Effector memory CD4-positive, alpha-beta T cell (primary cell): ENCODE measurements around the gene AATF.

Experiments
- DNase-seq, 3 donors: peaks; one replicate each; pipeline ENCODE4 v3.0.0-alpha.2; 2020
- H3K27ac ChIP-seq: 2 replicates; pipeline ENCODE4 v1.7.0; 2013; ENCODE audit warnings: mild to moderate bottlenecking, low read length, moderate library complexity; ENCODE audit not compliant: insufficient read depth, poor library complexity, severe bottlenecking
- H3K27me3 ChIP-seq: replicated peaks from 2 replicates; pipeline ENCODE4 v1.7.0; 2013; ENCODE audit warnings: mild to moderate bottlenecking, low read length; ENCODE audit not compliant: insufficient read depth, control insufficient read depth, poor library complexity, severe bottlenecking
- H3K36me3 ChIP-seq: 2 replicates; pipeline ENCODE4 v1.7.0; 2013; ENCODE audit warnings: mild to moderate bottlenecking, low read length, moderate library complexity; ENCODE audit not compliant: control insufficient read depth, insufficient read depth
- H3K4me1 ChIP-seq: 2 replicates; pipeline ENCODE4 v1.7.0; 2013; ENCODE audit warnings: low read length, mild to moderate bottlenecking; ENCODE audit not compliant: control insufficient read depth, insufficient read depth, poor library complexity, severe bottlenecking
- H3K4me3 ChIP-seq: 2 replicates; pipeline ENCODE4 v1.7.0; 2013; ENCODE audit warnings: low read length, low read depth, mild to moderate bottlenecking; ENCODE audit not compliant: insufficient read depth, poor library complexity, severe bottlenecking
- H3K9me3 ChIP-seq: 2 replicates; pipeline ENCODE4 v1.7.0; 2013; ENCODE audit warnings: mild to moderate bottlenecking, low read length, moderate library complexity; ENCODE audit not compliant: control insufficient read depth
- total RNA-seq, 3 donors: gene quantifications; one replicate each; lab custom pipeline; 2026; lab: John Stamatoyannopoulos, UW

Gene AATF
- 72.9 to 92.9 (median 83.7) reads per million in 3 donors for total RNA-seq

GRCh38 chr17:36948717-36949460, at the start of gene AATF:
AATF (plus strand) TSS chr17:36948954; CDS start chr17:36949126, 172 bp downstream.
- Histone ChIP-seq H3K27ac (peak within 1 kb of the TSS; percentile 83), H3K27me3 (peaks cover 38% of the 10 kb centered on the region), H3K9me3 (no peaks in the 10 kb centered on the region), H3K36me3 (peaks cover 24% of the 10 kb centered on the region), H3K4me1 (peaks cover 18% of the 10 kb centered on the region), H3K4me3 (peak within 1 kb of the TSS; percentile 88)
- DNase-seq = peak; percentile 90 to 93 (median 93)

GRCh38 chr17:36899250-36900159, 49.2 kb upstream of the AATF start:
- Histone ChIP-seq H3K4me1 (no peaks in the 10 kb centered on the region), H3K36me3 (no peaks in the 10 kb centered on the region), H3K9me3 (no peaks in the 10 kb centered on the region), H3K27ac (no peak overlapping the region), H3K4me3 (no peak overlapping the region), H3K27me3 (no peaks in the 10 kb centered on the region)
- DNase-seq = no peak

- Histone ChIP-seq H3K9me3 (no peaks in the 10 kb centered on the region), H3K36me3 (no peaks in the 10 kb centered on the region), H3K4me3 (no peak overlapping the region), H3K4me1 (no peaks in the 10 kb centered on the region), H3K27me3 (no peaks in the 10 kb centered on the region), H3K27ac (no peak overlapping the region)
- DNase-seq = no peak
These were observed 48.6 kb upstream of the AATF start for GRCh38 chr17:36900160-36900512.

- Histone ChIP-seq H3K36me3 (no peaks in the 10 kb centered on the region), H3K9me3 (no peaks in the 10 kb centered on the region), H3K4me3 (no peak overlapping the region), H3K4me1 (no peaks in the 10 kb centered on the region), H3K27ac (no peak overlapping the region), H3K27me3 (no peaks in the 10 kb centered on the region)
- DNase-seq = no peak
These were observed 47.2 kb upstream of the AATF start for GRCh38 chr17:36901506-36901905.

GRCh38 chr17:36907407-36907806, 41.3 kb upstream of the AATF start:
- no peak overlapping the region for H3K4me3 ChIP-seq
- H3K27me3 ChIP-seq = peaks cover 4% of the 10 kb centered on the region
- H3K36me3 ChIP-seq = no peaks in the 10 kb centered on the region
- no peaks in the 10 kb centered on the region for H3K9me3 ChIP-seq
- no peak for DNase-seq
- H3K4me1 ChIP-seq = no peaks in the 10 kb centered on the region
- H3K27ac ChIP-seq = no peak overlapping the region

- Histone ChIP-seq H3K4me1 (no peaks in the 10 kb centered on the region), H3K36me3 (no peaks in the 10 kb centered on the region), H3K9me3 (no peaks in the 10 kb centered on the region), H3K27me3 (peaks cover 4% of the 10 kb centered on the region), H3K27ac (no peak overlapping the region), H3K4me3 (no peak overlapping the region)
- DNase-seq = no peak
These were observed 38.2 kb upstream of the AATF start for GRCh38 chr17:36910513-36910912.

GRCh38 chr17:36911001-36911400, 37.8 kb upstream of the AATF start:
- Histone ChIP-seq H3K27me3 (peaks cover 4% of the 10 kb centered on the region), H3K9me3 (no peaks in the 10 kb centered on the region), H3K27ac (no peak overlapping the region), H3K4me1 (no peaks in the 10 kb centered on the region), H3K36me3 (no peaks in the 10 kb centered on the region), H3K4me3 (no peak overlapping the region)
- DNase-seq = no peak

GRCh38 chr17:36913132-36913531, 35.6 kb upstream of the AATF start:
- no peaks in the 10 kb centered on the region for H3K9me3 ChIP-seq
- H3K4me1 ChIP-seq = no peaks in the 10 kb centered on the region
- DNase-seq = no peak
- H3K4me3 ChIP-seq = no peak overlapping the region
- H3K36me3 ChIP-seq = no peaks in the 10 kb centered on the region
- no peak overlapping the region for H3K27ac ChIP-seq
- peaks cover 4% of the 10 kb centered on the region for H3K27me3 ChIP-seq

GRCh38 chr17:36918211-36918691, 30.5 kb upstream of the AATF start:
- Histone ChIP-seq H3K4me3 (no peak overlapping the region), H3K27me3 (no peaks in the 10 kb centered on the region), H3K36me3 (no peaks in the 10 kb centered on the region), H3K27ac (no peak overlapping the region), H3K9me3 (no peaks in the 10 kb centered on the region), H3K4me1 (no peaks in the 10 kb centered on the region)
- no peak for DNase-seq
